ENCODE data around the gene OPA1. TPM values are rescaled to one million over a fixed set of nuclear protein-coding genes. Genes with fewer than 3 reads are reported as not detected.

The OPA1 gene
- total RNA-seq, 1 experiment from 2014 or later: 84.4 TPM

DNA sequence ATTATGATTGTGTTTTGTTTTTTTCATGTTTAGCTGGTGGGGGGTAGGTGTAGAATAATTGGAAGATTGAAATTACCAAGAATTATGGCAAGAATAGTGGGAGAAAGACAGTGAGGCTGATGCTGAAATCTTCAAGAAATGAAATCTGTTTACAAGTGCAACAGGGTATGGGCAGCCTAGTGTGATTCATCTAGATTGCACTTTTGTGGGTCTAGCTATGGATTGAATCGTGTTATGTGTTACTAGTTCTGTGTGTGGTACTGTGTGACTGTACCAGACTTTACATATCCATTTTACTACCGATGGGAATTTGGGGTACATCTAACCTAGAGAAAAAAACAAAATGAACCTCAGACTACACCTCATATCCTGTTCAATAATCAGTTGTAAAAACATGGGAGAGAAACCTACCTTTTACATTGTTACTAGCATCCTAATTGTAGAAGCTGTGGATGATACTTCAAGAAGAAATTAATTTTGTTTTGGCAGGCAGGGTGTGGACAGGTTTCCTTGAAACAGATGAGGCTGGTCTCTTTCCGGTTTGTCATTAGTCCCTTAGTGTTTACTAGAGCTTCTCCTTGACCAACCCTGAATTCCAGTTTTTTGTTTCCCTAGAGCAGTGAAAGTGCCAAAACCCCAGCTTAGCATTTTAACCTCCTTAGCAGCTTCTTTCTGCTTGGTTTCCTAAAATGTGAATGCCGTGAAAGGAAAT, 47.9 kb downstream of the OPA1 start:
- peak overlapping the region; percentile 81 for H3K27ac ChIP-seq (ENCODE audit: low read depth, low read length, poor library complexity, severe bottlenecking)
- H3K9me3 ChIP-seq (ENCODE audit: low read depth, low read length, poor library complexity, severe bottlenecking): no peaks in the 10 kb centered on the region
- ChIA-PET CTCF (no interaction called here), POLR2A (ENCODE audit: low non-redundant PET) (no interaction called here)
- no peak overlapping the region for H3K4me3 ChIP-seq (ENCODE audit: low read depth, low read length, poor library complexity, severe bottlenecking)
- no TSS peak for BruUV-seq (replicated peaks)
- no peaks in the 10 kb centered on the region for H3K27me3 ChIP-seq (replicated peaks; ENCODE audit: insufficient read depth, low read depth, low read length, poor library complexity)
- no peak for DNase-seq (ENCODE audit: low spot score)
- H3K36me3 ChIP-seq (ENCODE audit: insufficient read depth, low read length, poor library complexity, severe bottlenecking): peaks cover 57% of the 10 kb centered on the region
- peaks cover 35% of the 10 kb centered on the region for H3K4me1 ChIP-seq (ENCODE audit: insufficient read depth, low read length, poor library complexity, severe bottlenecking)
- TF ChIP-seq EZH2 (IDR thresholded peaks at IDR 0.05; ENCODE audit: borderline replicate concordance, low read depth, low read length, poor library complexity, severe bottlenecking): no peak
- no peak for TF ChIP-seq CTCF (conservative IDR thresholded peaks at IDR 0.05; ENCODE audit: low read depth, low read length)
- intact Hi-C loops (cut with micrococcal nuclease; ENCODE audit: unreplicated experiment): no loop called here

GRCh38 chr3:193641440-193641775, 48.4 kb downstream of the OPA1 start:
- POLR2A ChIA-PET (ENCODE audit: low non-redundant PET): no interaction called here
- DNase-seq (ENCODE audit: low spot score): no peak

DNA sequence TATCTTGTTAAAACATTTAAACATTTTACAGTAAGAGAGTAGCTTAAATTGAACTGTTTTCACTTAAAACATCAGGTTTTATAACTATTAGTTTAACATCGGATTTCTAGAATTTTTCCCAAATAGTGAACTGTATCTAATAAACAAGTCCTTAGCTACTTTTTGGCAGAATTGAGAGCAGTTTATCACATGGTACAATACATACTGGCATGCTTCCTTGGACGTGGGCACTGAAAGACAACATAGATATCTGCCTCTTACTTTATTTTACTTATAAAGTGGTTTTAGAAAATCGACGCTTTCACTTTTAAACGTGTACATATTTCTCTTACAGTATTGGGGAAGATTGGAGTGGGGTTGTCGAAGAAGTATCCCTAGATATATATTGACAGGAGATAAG, 52.8 kb downstream of the OPA1 start:
- CTCF ChIA-PET: no interaction called here
- peaks cover 2% of the 10 kb centered on the region for H3K4me1 ChIP-seq (ENCODE audit: insufficient read depth, low read length, poor library complexity, severe bottlenecking)
- H3K27me3 ChIP-seq (replicated peaks; ENCODE audit: insufficient read depth, low read depth, low read length, poor library complexity): no peaks in the 10 kb centered on the region
- H3K36me3 ChIP-seq (ENCODE audit: insufficient read depth, low read length, poor library complexity, severe bottlenecking): peaks cover 54% of the 10 kb centered on the region
- TF ChIP-seq EZH2 (IDR thresholded peaks at IDR 0.05; ENCODE audit: borderline replicate concordance, low read depth, low read length, poor library complexity, severe bottlenecking) (no peak), CTCF (conservative IDR thresholded peaks at IDR 0.05; ENCODE audit: low read depth, low read length) (no peak)
- no peak for DNase-seq (ENCODE audit: low spot score)
- no peak overlapping the region for H3K4me3 ChIP-seq (ENCODE audit: low read depth, low read length, poor library complexity, severe bottlenecking)
- no peak overlapping the region for H3K27ac ChIP-seq (ENCODE audit: low read depth, low read length, poor library complexity, severe bottlenecking)
- BruUV-seq (replicated peaks): no TSS peak
- H3K9me3 ChIP-seq (ENCODE audit: low read depth, low read length, poor library complexity, severe bottlenecking): no peaks in the 10 kb centered on the region
- intact Hi-C loops (cut with micrococcal nuclease; ENCODE audit: unreplicated experiment): no loop called here
- POLR2A ChIA-PET (ENCODE audit: low non-redundant PET): no interaction called here

More at GRCh38 chr3:193641440-193641775, 48.4 kb downstream of the OPA1 start:
- intact Hi-C loops (cut with micrococcal nuclease; ENCODE audit: unreplicated experiment): no loop called here
- peak overlapping the region; percentile 44 for H3K27ac ChIP-seq (ENCODE audit: low read depth, low read length, poor library complexity, severe bottlenecking)
- no peaks in the 10 kb centered on the region for H3K27me3 ChIP-seq (replicated peaks; ENCODE audit: insufficient read depth, low read depth, low read length, poor library complexity)
- H3K9me3 ChIP-seq (ENCODE audit: low read depth, low read length, poor library complexity, severe bottlenecking): no peaks in the 10 kb centered on the region
- TF ChIP-seq CTCF (conservative IDR thresholded peaks at IDR 0.05; ENCODE audit: low read depth, low read length) (no peak), EZH2 (IDR thresholded peaks at IDR 0.05; ENCODE audit: borderline replicate concordance, low read depth, low read length, poor library complexity, severe bottlenecking) (no peak)
- no peak overlapping the region for H3K4me3 ChIP-seq (ENCODE audit: low read depth, low read length, poor library complexity, severe bottlenecking)
- CTCF ChIA-PET: no interaction called here
- peaks cover 35% of the 10 kb centered on the region for H3K4me1 ChIP-seq (ENCODE audit: insufficient read depth, low read length, poor library complexity, severe bottlenecking)
- H3K36me3 ChIP-seq (ENCODE audit: insufficient read depth, low read length, poor library complexity, severe bottlenecking): peaks cover 56% of the 10 kb centered on the region
- BruUV-seq (replicated peaks): no TSS peak

Data from A673 (cell line).